Gastrocnemius medialis (tissue), 4 donors: ENCODE data around the gene AGO3.

Source experiments
- CTCF ChIP-seq, 5 experiments: fragments of 450-650 bp in 3 of 5; fragments of 200-600 bp in 2 of 5; sonication (generic) in 2 of 5; IDR thresholded peaks in 4 of 5; conservative IDR thresholded peaks in 1 of 5; 1 replicate in 4 of 5; 2 replicates in 1 of 5; pipeline ENCODE4 v1.5.1; 2016 to 2019; ENCODE audit warnings: antibody characterized with exemption in 5 of 5, mild to moderate bottlenecking in 3 of 5, moderate library complexity in 3 of 5
- POLR2A ChIP-seq, 2 donors: fragments of 450-650 bp; IDR thresholded peaks; one replicate each; pipeline ENCODE4 v1.6.1; 2017; ENCODE audit warnings: antibody characterized with exemption in 2 of 2, mild to moderate bottlenecking in 2 of 2, moderate library complexity in 2 of 2

GRCh38 chr1:36092798-36093185 lies 161.9 kb downstream of the AGO3 start:
- TF ChIP-seq POLR2A (IDR thresholded peaks at IDR 0.05) = no peak
- TF ChIP-seq CTCF (IDR thresholded peaks at IDR 0.05 in 4 of 5, conservative IDR thresholded peaks at IDR 0.05 in 1 of 5) = no peak
